ENCODE measurements around the gene PRKG1. TPM values are rescaled to one million over a fixed set of nuclear protein-coding genes. Genes with fewer than 3 reads are reported as not detected.
A peak's percentile ranks its signal among the peaks of the same experiment; 100 is the strongest.
"Not testable (repeated sequence)": the region's sequence is repeated elsewhere in the genome, so short reads cannot be mapped to it uniquely, and the experiment has no call there.

Gene PRKG1
- total RNA-seq, 1 donor from 2014 or later: 28.1 TPM

DNA sequence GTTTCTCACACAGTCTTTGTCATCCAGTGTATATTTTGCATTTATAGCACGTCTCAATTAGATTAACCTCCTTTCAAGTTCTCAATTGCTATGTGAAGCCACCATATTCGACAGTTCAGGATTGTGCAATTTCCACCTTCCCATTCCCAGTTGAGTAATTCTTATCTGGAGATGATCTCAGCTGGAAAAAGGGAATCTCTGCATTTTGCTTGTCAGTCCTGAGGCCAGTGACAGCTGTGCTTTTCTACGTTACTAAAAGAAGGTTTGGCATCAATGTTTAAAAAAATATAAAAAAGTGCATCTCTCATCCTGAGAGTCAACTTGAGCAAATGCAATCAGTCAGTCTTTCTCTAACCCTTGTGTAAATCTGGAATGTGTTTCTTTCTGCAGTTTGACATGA, 247.7 kb downstream of the PRKG1 start:
- ATAC-seq: peak; percentile 65

GRCh38 chr10:51325649-51326048, 251.4 kb downstream of the PRKG1 start:
- intact Hi-C loops (cut with DNase I): no loop called here

More for the DNA sequence above, 247.7 kb downstream of the PRKG1 start:
- intact Hi-C loops (cut with DNase I): no loop called here
- DNase-seq (ENCODE audit: missing footprints): no peak

DNA sequence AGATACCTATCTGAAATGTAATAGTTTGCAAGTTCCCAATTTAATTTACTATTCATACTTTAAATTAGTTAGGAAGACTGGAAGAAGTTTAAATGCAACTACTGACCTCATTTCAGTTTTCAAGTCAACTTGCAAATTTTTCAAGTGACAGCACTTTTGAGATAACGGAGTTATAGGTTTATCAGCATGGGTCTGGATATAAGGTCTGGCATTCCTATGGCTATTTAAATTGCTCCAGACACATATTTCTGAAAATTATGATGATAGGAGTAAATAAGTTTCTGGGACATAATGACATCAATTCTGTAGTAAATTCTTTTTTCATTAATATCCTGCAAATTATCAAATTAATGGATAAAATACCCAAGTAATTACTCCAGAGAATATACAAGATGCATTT, 251.9 kb downstream of the PRKG1 start:
- DNase-seq (ENCODE audit: missing footprints): no peak
- intact Hi-C loops (cut with DNase I): no loop called here
- ATAC-seq: no peak

More at GRCh38 chr10:51325649-51326048, 251.4 kb downstream of the PRKG1 start:
- ATAC-seq (no peak), DNase-seq (ENCODE audit: missing footprints) (no peak)

DNA sequence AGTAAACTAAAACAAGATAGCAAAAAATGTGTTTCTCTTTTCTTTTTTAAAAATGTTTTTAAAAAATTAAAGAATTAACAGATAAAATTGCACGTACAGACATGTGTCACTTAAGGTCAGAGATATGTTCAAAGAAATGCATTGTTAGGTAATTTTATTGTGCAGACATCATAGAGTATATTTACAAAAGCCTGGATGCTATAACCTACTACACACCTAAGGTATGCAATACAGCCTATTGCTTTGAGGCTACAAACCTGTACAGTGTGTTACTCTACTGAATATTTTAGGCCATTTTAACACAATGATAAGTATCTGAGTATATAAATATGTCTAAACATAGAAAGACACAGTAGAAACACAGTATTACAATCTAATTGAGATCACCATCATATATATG, 253.1 kb downstream of the PRKG1 start:
- intact Hi-C loops (cut with DNase I): no loop called here
- DNase-seq (ENCODE audit: missing footprints): no peak
- ATAC-seq: no peak

GRCh38 chr10:51340366-51340765, 266.1 kb downstream of the PRKG1 start:
- ATAC-seq (no peak), DNase-seq (ENCODE audit: missing footprints) (no peak)
- intact Hi-C loops (cut with DNase I): no loop called here

GRCh38 chr10:51340845-51341610, 266.7 kb downstream of the PRKG1 start:
- intact Hi-C loops (cut with DNase I): no loop called here
- ATAC-seq: no peak
- no peak for DNase-seq (ENCODE audit: missing footprints)

DNA sequence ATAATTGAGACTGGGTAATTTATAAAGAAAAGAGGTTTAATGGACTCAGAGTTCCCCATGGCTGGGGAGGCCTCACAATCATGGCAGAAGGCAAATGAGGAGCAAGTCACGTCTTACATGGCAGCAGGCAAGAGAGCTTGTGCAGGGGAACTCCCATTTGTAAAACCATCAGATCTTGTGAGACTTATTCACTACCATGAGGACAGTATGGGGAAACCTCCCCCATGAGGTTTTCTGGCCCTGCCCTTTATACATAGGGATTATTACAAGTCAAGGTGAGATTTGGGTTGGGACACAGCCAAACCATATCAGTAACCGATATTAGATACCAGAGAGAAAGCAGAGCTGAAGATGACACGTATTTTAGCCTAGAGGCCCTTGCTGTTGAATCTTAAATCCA, 267.5 kb downstream of the PRKG1 start:
- intact Hi-C loops (cut with DNase I); DNase-seq (ENCODE audit: missing footprints); ATAC-seq: not testable (repeated sequence)

- intact Hi-C loops (cut with DNase I): no loop called here
- DNase-seq (ENCODE audit: missing footprints): no peak
- no peak for ATAC-seq
These were observed 268.1 kb downstream of the PRKG1 start for GRCh38 chr10:51342381-51342780.

- intact Hi-C loops (cut with DNase I): no loop called here
- ATAC-seq (no peak), DNase-seq (ENCODE audit: missing footprints) (no peak)
These were observed 269.1 kb downstream of the PRKG1 start for GRCh38 chr10:51343391-51343790.

DNA sequence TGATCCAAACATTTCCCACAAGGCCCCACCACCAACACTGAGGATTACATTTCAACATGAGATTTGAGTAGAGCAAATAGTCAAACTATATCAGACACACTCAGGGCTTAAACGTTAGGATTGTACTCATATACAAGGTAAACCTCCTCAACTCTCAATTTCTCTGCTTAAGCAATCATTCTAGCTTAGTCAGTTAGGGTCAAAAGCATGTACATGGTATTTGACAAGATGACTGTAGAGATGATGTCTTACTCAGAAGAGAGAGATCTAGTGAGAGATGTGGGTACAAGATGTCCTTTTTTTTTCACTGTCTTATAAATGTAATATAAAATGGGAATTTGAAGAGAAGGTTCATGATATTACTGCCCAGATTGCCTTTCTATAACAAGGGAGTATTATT, 270.1 kb downstream of the PRKG1 start:
- intact Hi-C loops (cut with DNase I): no loop called here
- no peak for ATAC-seq
- DNase-seq (ENCODE audit: missing footprints): no peak

GRCh38 chr10:51348622-51349021, 274.3 kb downstream of the PRKG1 start:
- no peak for ATAC-seq
- DNase-seq (ENCODE audit: missing footprints): no peak
- intact Hi-C loops (cut with DNase I): no loop called here

GRCh38 chr10:51357170-51357569, 282.9 kb downstream of the PRKG1 start:
- intact Hi-C loops (cut with DNase I): no loop called here
- ATAC-seq (no peak), DNase-seq (ENCODE audit: missing footprints) (no peak)

GRCh38 chr10:51358227-51358626, 283.9 kb downstream of the PRKG1 start:
- DNase-seq (ENCODE audit: missing footprints) (no peak), ATAC-seq (no peak)
- intact Hi-C loops (cut with DNase I): no loop called here

DNA sequence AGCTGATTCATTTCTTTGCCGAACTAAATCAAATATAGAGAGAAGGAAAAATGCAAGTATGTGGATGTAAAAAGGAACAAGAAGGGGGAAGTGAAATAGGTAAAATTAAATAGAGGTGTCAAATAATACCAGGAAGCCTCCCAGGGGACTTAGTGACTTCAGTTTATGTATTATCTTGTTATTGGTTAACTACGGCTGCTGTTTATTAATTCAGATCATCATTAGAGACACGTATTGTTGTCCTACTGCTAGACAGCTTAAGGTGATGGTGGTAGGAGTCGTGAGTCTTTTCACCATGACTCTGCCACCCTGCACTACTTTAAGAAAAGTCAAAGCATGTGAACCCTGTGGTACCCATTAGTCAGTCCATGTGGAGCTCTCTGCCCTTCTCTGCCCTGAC, 289.1 kb downstream of the PRKG1 start:
- ATAC-seq (no peak), DNase-seq (ENCODE audit: missing footprints) (no peak)
- intact Hi-C loops (cut with DNase I): loop anchor here (5.0 kb wide), 1 partner anchor 46 kb away; no protein-coding TSS in a partner anchor

GRCh38 chr10:51364674-51365073, 290.4 kb downstream of the PRKG1 start:
- intact Hi-C loops (cut with DNase I): loop anchor here (5.0 kb wide), 1 partner anchor 47 kb away; no protein-coding TSS in a partner anchor
- DNase-seq (ENCODE audit: missing footprints) (no peak), ATAC-seq (no peak)

DNA sequence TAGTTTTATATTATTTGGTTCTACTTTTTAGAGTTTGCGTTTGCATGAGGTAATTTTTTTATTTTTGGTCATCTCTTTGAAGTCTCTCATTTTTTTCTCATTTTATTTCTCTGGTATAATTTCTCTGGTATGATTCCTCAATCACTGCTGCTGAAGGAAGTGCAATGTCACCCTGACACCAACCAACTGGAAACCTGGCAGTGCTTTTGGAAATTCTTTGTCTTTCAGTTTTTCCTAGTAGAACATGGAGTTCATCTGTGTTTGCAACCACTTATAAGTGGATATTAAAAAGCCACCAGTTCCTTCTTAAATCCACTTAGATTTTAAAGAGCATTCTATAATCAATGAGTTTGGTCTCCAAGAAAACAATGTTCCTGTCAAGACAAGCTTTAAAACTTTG, 291.8 kb downstream of the PRKG1 start:
- intact Hi-C loops (cut with DNase I): no loop called here
- ATAC-seq (peak; percentile 81), DNase-seq (ENCODE audit: missing footprints) (no peak)

DNA sequence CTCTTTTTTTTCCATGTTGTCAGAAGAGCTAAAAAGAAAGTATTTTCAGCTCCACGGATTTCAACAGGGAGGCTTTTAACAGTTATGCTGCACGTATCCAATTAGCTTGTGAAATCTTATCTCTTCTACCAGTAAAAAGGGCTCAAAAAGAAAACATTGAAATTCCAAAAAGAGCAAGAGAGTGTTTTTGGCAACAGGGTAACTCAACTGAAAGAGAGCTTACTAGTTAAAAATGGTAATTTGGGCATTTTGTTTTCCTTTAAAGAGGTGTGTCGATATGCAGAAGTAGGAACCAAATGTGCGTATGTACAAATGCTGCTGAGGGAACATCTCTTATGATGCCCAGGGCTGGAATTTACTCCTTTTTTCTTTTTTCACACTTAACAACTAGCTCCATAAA, 292.8 kb downstream of the PRKG1 start:
- ATAC-seq (peak; percentile 51), DNase-seq (ENCODE audit: missing footprints) (no peak)
- intact Hi-C loops (cut with DNase I): no loop called here

GRCh38 chr10:51367694-51368093, 293.4 kb downstream of the PRKG1 start:
- DNase-seq (ENCODE audit: missing footprints) (no peak), ATAC-seq (no peak)

GRCh38 chr10:51368943-51369342, 294.7 kb downstream of the PRKG1 start:
- no peak for DNase-seq (ENCODE audit: missing footprints)
- no peak for ATAC-seq
- intact Hi-C loops (cut with DNase I): no loop called here

More at GRCh38 chr10:51367694-51368093, 293.4 kb downstream of the PRKG1 start:
- intact Hi-C loops (cut with DNase I): no loop called here

DNA sequence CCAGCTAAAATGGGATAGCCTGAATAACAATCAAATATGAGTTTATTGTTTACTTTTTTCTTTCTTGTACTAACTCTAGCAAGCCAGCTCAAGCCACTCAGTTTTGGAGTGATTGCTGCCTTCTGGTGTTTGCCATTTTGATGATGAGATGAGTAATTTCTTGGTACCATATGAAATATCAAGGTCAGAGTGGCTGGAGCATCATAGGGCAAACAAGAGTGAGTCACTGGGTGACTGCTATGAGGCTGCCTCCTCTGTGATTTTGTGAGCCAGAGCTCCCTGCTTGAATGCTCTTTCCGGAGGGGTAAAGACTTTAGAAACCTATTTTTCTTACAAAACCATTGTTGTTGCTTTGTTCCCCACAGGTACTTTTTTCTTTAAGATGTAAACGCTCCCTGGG, 295.6 kb downstream of the PRKG1 start:
- ATAC-seq (no peak), DNase-seq (ENCODE audit: missing footprints) (no peak)
- intact Hi-C loops (cut with DNase I): no loop called here

DNA sequence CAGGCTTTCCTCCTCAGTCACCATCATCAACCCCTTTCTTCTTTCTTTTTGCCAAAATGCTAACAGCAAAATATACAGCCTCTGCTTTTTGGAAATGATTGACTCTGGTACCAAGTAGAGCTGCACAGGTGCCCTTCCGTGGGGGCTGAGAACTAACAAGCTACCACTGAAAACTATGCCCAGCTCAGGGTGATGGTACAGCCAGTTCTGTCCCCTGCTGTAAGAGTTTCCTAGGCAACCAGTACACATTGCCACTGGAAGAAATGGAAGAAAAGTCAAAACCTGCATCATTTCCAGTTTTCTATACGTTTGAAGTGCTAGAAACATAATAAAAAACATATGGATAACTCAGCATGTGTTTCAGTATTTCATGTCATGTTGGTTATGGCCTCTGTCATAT, 297.5 kb downstream of the PRKG1 start:
- intact Hi-C loops (cut with DNase I): no loop called here
- DNase-seq (ENCODE audit: missing footprints) (no peak), ATAC-seq (no peak)
